ENCODE data around the gene E2F3. TPM values are rescaled to one million over a fixed set of nuclear protein-coding genes. Genes with fewer than 3 reads are reported as not detected.
A peak's percentile ranks its signal among the peaks of the same experiment; 100 is the strongest.

Gene E2F3
- total and polyA plus RNA-seq, 4 experiments from 2014 or later = 1.3 to 25.5 (median 15.2) TPM

DNA sequence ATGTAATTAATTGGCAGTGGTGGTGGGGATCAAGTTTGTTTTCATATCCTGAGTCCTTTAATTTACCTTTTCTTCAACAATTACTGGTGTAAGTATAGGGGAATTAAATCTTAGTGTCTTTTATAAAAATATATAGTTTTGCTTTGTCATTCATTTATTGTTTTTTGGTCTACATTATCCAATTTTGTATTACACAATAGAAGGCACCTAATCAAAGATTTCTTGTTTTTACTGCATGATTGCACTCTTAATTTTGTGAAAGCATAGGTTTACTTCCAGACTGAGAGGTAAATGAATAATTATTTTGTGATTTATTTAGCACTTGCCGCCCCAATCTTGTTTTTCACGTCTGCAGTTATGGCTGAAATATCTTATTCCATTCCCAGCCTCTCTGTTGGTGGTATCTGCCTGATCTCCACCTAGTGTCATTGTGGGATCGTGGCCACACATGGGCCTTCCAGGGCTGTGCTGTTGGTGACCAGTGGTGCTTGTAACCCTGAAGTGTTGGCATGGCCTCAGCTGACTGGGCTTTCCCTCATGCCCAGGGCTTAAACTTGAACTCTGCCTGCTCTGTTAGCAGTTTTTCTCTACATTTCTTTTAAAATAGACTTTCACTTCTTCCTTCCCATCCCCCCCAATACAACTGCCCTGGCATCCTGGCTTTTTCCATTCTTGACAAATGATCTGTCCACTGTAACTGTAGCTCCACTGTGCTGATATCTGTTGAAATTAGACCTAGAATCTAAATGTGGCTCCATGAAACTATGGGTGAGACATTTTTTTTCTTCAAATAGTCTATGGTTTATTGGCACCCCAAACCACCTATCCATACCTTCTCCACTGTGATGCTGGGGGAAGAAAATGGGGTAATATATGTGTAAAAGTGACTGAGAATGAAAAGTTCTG lies 24.8 kb downstream of the E2F3 start:
- Mint-ChIP-seq H3K27me3 (no peaks in the 10 kb centered on the region), H3K4me3 (no peak overlapping the region), H3K27ac (peak overlapping the region in 1 of 7 donors; percentile 69), H3K4me1 (peaks cover 21 to 33% (median 24%) of the 10 kb centered on the region in 4 donors), H3K36me3 (peaks cover 2 to 26% of the 10 kb centered on the region in 2 donors), H3K9me3 (no peaks in the 10 kb centered on the region)
- H3K4me1 ChIP-seq (ENCODE audit: insufficient read depth, low read length) = peaks cover 25% of the 10 kb centered on the region
- H3K9me3 ChIP-seq (ENCODE audit: control insufficient read depth in 1 of 2, low read length in 2 of 2) = no peaks in the 10 kb centered on the region
- H3K27me3 ChIP-seq (ENCODE audit: insufficient read depth, low read length) = no peaks in the 10 kb centered on the region
- no peak overlapping the region for H3K4me3 ChIP-seq (ENCODE audit: low read length in 2 of 2)
- no peak for DNase-seq
- ChIA-PET CTCF (ENCODE audit: partially characterized antibody) (no interaction called here), POLR2A (ENCODE audit: partially characterized antibody) (interaction anchor here (2.1 kb wide), 1 partner anchor 107 kb away, joined by 11 read pairs; no protein-coding TSS in a partner anchor)
- intact Hi-C loops (cut with micrococcal nuclease) = no loop called here
- H3K27ac ChIP-seq (ENCODE audit: low read depth, low read length) = no peak overlapping the region
- no peaks in the 10 kb centered on the region for H3K36me3 ChIP-seq (ENCODE audit: insufficient read depth, low read length)

DNA sequence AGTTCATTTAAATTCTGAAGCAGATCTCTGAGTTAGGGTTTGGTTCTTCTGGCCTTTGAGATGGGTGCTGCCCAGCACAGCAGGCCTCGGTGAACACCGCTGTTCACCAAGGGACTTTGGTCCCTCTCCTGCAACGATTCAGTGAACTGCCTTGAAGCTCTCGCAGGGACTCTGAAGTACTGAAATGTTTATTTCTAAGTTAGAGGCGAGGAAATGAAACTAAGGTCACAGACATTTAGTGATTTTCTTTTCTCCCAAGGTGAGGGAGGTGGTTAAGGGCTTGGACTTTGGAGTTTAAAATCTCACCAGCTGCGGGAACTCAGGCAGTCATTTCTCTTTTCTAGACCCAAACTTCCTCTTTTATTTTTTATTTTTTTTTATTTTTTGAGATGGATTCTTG lies 26.2 kb downstream of the E2F3 start:
- no peaks in the 10 kb centered on the region for H3K9me3 Mint-ChIP-seq
- intact Hi-C loops (cut with micrococcal nuclease) = no loop called here
- H3K36me3 Mint-ChIP-seq = peaks cover 7 to 33% of the 10 kb centered on the region in 2 donors
- ChIA-PET CTCF (ENCODE audit: partially characterized antibody) (no interaction called here), POLR2A (ENCODE audit: partially characterized antibody) (interaction anchor here (0.6 to 2.1 kb wide), 2 partner anchors 53 to 108 kb away, joined by 3 to 11 read pairs; no protein-coding TSS in a partner anchor)
- no peak for DNase-seq
- H3K4me1 ChIP-seq (ENCODE audit: insufficient read depth, low read length) = peaks cover 25% of the 10 kb centered on the region
- no peak overlapping the region for H3K4me3 Mint-ChIP-seq
- H3K27me3 Mint-ChIP-seq = no peaks in the 10 kb centered on the region
- peaks cover 15 to 27% (median 19%) of the 10 kb centered on the region in 4 donors for H3K4me1 Mint-ChIP-seq
- H3K9me3 ChIP-seq (ENCODE audit: control insufficient read depth in 1 of 2, low read length in 2 of 2) = no peaks in the 10 kb centered on the region
- H3K27ac ChIP-seq (ENCODE audit: low read depth, low read length) = no peak overlapping the region
- H3K27ac Mint-ChIP-seq = peak overlapping the region in 1 of 7 donors; percentile 35
- H3K36me3 ChIP-seq (ENCODE audit: insufficient read depth, low read length) = no peaks in the 10 kb centered on the region
- no peak overlapping the region for H3K4me3 ChIP-seq (ENCODE audit: low read length in 2 of 2)
- H3K27me3 ChIP-seq (ENCODE audit: insufficient read depth, low read length) = no peaks in the 10 kb centered on the region

DNA sequence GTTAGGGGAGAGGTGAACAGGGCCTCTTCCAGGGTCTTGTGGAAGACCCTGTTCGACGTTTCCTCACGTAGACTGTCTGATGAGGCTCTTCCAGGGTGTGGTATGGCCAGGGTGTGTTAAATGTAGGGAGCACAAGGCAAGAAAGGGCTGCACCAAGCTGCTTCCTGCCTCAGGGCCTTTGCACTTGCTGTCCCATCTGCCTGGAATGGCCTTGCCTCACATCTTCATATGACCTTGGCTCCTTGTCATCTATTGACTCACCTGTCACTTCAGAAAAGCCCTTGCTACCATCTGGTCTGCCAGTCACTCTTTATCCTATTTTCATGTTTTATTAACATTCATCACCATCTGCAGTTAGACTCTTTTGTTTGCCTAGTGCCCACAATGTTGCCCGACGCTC lies 31.0 kb downstream of the E2F3 start:
- Mint-ChIP-seq H3K4me1 (peaks cover 2 to 8% (median 3%) of the 10 kb centered on the region in 4 donors), H3K36me3 (peaks cover 9 to 36% of the 10 kb centered on the region in 2 donors), H3K27ac (no peak overlapping the region)

DNA sequence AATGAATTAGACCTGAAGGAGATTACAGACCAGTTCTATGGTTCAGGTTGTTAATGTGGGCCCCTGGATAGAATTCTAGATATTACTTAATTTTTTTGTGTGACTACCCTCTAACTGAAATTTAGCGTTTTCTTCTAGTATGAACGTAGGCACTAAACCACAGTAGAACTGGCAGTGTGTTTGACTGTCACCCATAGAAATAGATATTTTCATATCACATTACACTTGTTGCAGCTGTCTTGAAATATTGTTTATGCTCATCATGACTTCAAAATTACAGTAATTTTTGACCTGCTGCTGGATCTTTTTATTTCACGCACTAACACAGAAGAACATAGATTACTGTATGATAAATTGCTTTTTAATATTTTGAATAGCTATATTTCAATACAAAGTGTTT lies 31.6 kb downstream of the E2F3 start:
- H3K27me3 ChIP-seq (ENCODE audit: insufficient read depth, low read length) = no peaks in the 10 kb centered on the region
- intact Hi-C loops (cut with micrococcal nuclease) = no loop called here
- no peak overlapping the region for H3K27ac ChIP-seq (ENCODE audit: low read depth, low read length)
- no peak for DNase-seq
- H3K9me3 ChIP-seq (ENCODE audit: control insufficient read depth in 1 of 2, low read length in 2 of 2) = no peaks in the 10 kb centered on the region
- Mint-ChIP-seq H3K9me3 (peaks cover 0 to under 1% (median 0%) of the 10 kb centered on the region in 8 donors), H3K36me3 (peaks cover 11 to 35% of the 10 kb centered on the region in 2 donors), H3K4me3 (no peak overlapping the region), H3K27me3 (no peaks in the 10 kb centered on the region), H3K4me1 (peaks cover 0 to 7% (median 2%) of the 10 kb centered on the region in 4 donors), H3K27ac (no peak overlapping the region)
- POLR2A ChIA-PET (ENCODE audit: partially characterized antibody) = no interaction called here
- no peaks in the 10 kb centered on the region for H3K4me1 ChIP-seq (ENCODE audit: insufficient read depth, low read length)
- no peak overlapping the region for H3K4me3 ChIP-seq (ENCODE audit: low read length in 2 of 2)
- no peaks in the 10 kb centered on the region for H3K36me3 ChIP-seq (ENCODE audit: insufficient read depth, low read length)
- CTCF ChIA-PET (ENCODE audit: partially characterized antibody) = no interaction called here

More for the DNA sequence above, 31.0 kb downstream of the E2F3 start:
- no peaks in the 10 kb centered on the region for H3K27me3 ChIP-seq (ENCODE audit: insufficient read depth, low read length)
- H3K4me1 ChIP-seq (ENCODE audit: insufficient read depth, low read length) = no peaks in the 10 kb centered on the region
- no peaks in the 10 kb centered on the region for H3K27me3 Mint-ChIP-seq
- no peak overlapping the region for H3K4me3 Mint-ChIP-seq
- no peaks in the 10 kb centered on the region for H3K9me3 Mint-ChIP-seq
- no peaks in the 10 kb centered on the region for H3K9me3 ChIP-seq (ENCODE audit: control insufficient read depth in 1 of 2, low read length in 2 of 2)
- no peaks in the 10 kb centered on the region for H3K36me3 ChIP-seq (ENCODE audit: insufficient read depth, low read length)
- intact Hi-C loops (cut with micrococcal nuclease) = no loop called here
- CTCF ChIA-PET (ENCODE audit: partially characterized antibody) = no interaction called here
- H3K27ac ChIP-seq (ENCODE audit: low read depth, low read length) = no peak overlapping the region
- no peak overlapping the region for H3K4me3 ChIP-seq (ENCODE audit: low read length in 2 of 2)
- POLR2A ChIA-PET (ENCODE audit: partially characterized antibody) = no interaction called here
- no peak for DNase-seq

DNA sequence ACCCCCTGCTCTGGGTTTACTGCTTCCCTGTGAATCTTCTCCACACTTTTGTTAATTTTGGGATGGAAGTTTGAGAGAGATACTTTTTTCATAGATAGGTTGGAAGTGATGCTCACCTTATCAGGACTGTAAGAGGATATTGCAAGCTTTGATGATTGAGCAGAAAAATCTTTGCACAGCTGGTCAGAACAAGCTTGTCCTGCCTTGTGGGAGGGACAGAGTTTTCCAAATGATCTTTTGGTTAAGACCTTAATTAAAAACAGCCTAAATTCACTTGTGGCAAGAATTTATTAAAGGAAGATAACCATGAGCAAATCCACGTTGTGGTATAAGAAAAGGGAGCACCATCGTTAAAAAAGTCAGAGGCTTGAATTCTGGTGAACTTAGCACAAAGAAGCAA lies 32.2 kb downstream of the E2F3 start:
- Histone ChIP-seq H3K4me1 (ENCODE audit: insufficient read depth, low read length) (no peaks in the 10 kb centered on the region), H3K4me3 (ENCODE audit: low read length in 2 of 2) (no peak overlapping the region), H3K27me3 (ENCODE audit: insufficient read depth, low read length) (no peaks in the 10 kb centered on the region), H3K36me3 (ENCODE audit: insufficient read depth, low read length) (no peaks in the 10 kb centered on the region), H3K9me3 (ENCODE audit: control insufficient read depth in 1 of 2, low read length in 2 of 2) (no peaks in the 10 kb centered on the region), H3K27ac (ENCODE audit: low read depth, low read length) (no peak overlapping the region)
- Mint-ChIP-seq H3K9me3 (peaks cover 0 to 4% (median 0%) of the 10 kb centered on the region in 8 donors), H3K27ac (peak overlapping the region in 1 of 7 donors; percentile 31), H3K4me1 (peaks cover 0 to 7% (median 3%) of the 10 kb centered on the region in 4 donors), H3K27me3 (no peaks in the 10 kb centered on the region), H3K4me3 (no peak overlapping the region), H3K36me3 (peaks cover 13 to 35% of the 10 kb centered on the region in 2 donors)
- DNase-seq = no peak
- POLR2A ChIA-PET (ENCODE audit: partially characterized antibody) = no interaction called here
- intact Hi-C loops (cut with micrococcal nuclease) = no loop called here
- CTCF ChIA-PET (ENCODE audit: partially characterized antibody) = no interaction called here

DNA sequence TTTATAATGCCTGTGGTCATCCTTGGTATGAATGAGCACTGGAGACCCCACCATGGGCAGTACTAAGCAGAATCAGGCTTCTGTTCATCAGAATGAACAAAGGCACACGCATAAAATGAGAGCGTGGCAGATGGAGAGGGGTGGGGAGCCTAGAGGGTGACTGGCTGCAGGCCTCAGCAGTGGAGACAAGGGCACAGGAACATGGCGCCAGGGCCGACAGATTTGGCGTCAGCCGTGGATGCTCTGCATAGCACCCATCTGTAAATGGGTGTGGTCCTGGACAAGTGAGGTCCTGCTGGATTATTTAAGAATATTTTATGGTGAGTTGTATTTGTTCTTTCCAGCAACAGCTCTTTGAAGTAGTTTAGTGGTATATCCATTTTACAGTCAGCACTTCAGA lies 33.1 kb downstream of the E2F3 start:
- CTCF ChIA-PET (ENCODE audit: partially characterized antibody) = no interaction called here
- H3K27ac Mint-ChIP-seq = no peak overlapping the region

DNA sequence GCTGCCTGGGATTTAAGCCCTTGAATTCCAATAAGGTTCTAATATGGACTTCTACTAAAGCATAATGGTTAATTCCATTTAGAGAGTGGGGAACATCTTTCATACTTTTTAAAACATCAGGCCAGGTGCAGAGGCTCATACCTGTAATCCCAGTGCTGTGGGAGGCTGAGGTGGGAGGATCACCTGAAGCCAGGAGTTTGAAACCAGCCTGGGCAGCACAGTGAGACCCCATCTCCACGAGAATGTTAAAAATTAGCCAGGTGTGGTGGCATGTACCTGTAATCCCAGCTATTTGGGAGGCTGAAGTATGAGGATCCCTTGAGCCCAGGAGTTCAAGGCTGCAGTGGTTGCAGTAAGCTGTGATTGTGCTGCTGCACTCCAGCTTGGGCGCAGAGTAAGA lies 35.0 kb downstream of the E2F3 start:
- Mint-ChIP-seq H3K9me3 (peaks cover 0 to 6% (median 0%) of the 10 kb centered on the region in 8 donors), H3K27me3 (no peaks in the 10 kb centered on the region), H3K36me3 (peaks cover 16 to 40% of the 10 kb centered on the region in 2 donors), H3K27ac (no peak overlapping the region), H3K4me1 (peaks cover 0 to 12% (median 5%) of the 10 kb centered on the region in 4 donors), H3K4me3 (no peak overlapping the region)
- Histone ChIP-seq H3K4me1 (ENCODE audit: insufficient read depth, low read length) (no peaks in the 10 kb centered on the region), H3K36me3 (ENCODE audit: insufficient read depth, low read length) (no peaks in the 10 kb centered on the region), H3K9me3 (ENCODE audit: control insufficient read depth in 1 of 2, low read length in 2 of 2) (no peaks in the 10 kb centered on the region), H3K27ac (ENCODE audit: low read depth, low read length) (no peak overlapping the region), H3K27me3 (ENCODE audit: insufficient read depth, low read length) (no peaks in the 10 kb centered on the region), H3K4me3 (ENCODE audit: low read length in 2 of 2) (no peak overlapping the region)
- CTCF ChIA-PET (ENCODE audit: partially characterized antibody) = no interaction called here
- intact Hi-C loops (cut with micrococcal nuclease) = no loop called here
- POLR2A ChIA-PET (ENCODE audit: partially characterized antibody) = no interaction called here
- DNase-seq = no peak

More for the DNA sequence above, 33.1 kb downstream of the E2F3 start:
- Mint-ChIP-seq H3K27me3 (no peaks in the 10 kb centered on the region), H3K4me3 (no peak overlapping the region), H3K36me3 (peaks cover 15 to 36% of the 10 kb centered on the region in 2 donors), H3K4me1 (peaks cover 0 to 7% (median 3%) of the 10 kb centered on the region in 4 donors), H3K9me3 (peaks cover 0 to 4% (median 0%) of the 10 kb centered on the region in 8 donors)
- no peaks in the 10 kb centered on the region for H3K4me1 ChIP-seq (ENCODE audit: insufficient read depth, low read length)
- intact Hi-C loops (cut with micrococcal nuclease) = no loop called here
- no peaks in the 10 kb centered on the region for H3K36me3 ChIP-seq (ENCODE audit: insufficient read depth, low read length)
- no peak overlapping the region for H3K4me3 ChIP-seq (ENCODE audit: low read length in 2 of 2)
- POLR2A ChIA-PET (ENCODE audit: partially characterized antibody) = no interaction called here
- no peak for DNase-seq
- H3K9me3 ChIP-seq (ENCODE audit: control insufficient read depth in 1 of 2, low read length in 2 of 2) = no peaks in the 10 kb centered on the region
- no peak overlapping the region for H3K27ac ChIP-seq (ENCODE audit: low read depth, low read length)
- no peaks in the 10 kb centered on the region for H3K27me3 ChIP-seq (ENCODE audit: insufficient read depth, low read length)
